Islet of Langerhans (tissue), 1 donor: ENCODE results near the gene TBX10.
"Not testable (repeated sequence)": the region's sequence is repeated elsewhere in the genome, so short reads cannot be mapped to it uniquely, and the experiment has no call there.

ENCODE experiments used
- FAIRE-seq: peaks from one replicate; lab custom pipeline; 2011; peaks lifted over from hg19 to GRCh38; lab: Jason Lieb, UNC

The TBX10 gene

DNA sequence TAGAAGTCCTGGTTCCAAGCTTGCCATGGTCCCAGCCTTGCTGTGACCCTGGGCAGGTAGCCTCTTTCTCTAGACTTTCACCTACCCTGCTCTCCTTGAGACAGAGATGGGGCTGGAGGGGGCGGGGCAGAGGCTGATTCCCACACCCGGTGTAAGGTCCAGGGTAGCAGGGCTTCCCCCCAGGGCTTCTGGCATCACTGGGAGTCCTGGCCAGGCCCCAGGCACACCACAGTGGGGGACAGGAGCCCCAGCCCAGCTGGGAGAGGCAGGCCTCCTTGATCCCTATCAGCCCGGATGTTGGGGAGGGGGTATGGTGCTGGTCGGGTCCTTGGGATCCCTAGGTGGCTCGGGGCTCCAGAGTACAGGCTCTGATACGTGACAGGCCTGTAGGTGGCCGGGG is 8.2 kb downstream of the TBX10 start:
- FAIRE-seq, result no peak

DNA sequence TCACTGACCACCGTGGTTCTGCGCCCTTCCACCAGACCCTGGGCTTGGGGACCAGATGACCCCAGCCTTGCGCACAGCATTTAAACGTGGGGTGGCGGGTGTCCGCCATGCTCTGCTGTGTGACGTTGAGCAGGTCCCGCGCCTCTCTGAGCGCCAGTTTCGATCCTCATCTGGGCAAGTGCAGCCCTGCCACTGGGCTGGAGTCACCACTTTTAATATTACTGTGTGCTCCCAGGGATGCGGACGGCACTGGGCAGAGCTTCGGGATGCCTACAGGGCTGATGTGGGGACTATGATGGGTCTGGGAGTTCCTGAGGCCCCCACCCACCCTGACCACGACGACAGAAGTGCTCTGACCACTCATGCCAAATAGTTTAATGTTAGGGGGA is 8.6 kb downstream of the TBX10 start:
- FAIRE-seq, result no peak

DNA sequence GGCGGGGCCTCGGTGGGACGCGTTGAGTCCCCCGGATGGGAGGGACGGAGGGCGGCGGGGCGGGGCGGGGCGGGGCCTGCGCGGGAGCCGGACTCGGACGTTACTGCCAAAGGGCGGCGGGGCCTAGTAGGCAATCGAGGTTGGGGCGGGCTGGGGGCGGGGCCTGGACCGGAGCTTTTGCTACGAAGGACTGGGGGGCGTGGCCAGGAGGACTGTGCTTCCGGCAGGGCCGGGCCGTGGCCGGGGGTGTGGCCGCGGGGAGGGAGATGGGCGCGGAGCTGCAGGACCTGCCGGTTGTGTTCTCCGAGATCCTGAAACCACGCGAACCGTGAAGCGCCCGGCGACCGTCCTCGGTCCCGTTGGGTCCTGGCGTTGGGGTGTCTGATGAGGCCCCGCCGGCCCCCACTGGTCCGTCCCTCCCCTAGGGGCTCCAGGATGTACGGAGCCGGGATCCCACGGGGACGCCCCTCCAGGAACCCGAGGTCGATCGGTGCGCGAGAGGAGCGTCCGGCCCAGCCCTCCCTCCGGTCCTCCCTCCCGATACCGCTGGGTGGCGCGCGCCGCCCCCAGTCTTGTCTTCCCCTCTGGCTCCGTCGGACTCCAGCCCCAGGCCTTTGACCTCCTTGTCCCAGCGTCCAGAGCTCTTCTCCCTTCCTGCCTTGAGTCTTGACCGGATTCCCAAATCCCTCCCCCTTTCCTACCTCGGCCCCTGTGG is 9.2 kb downstream of the TBX10 start:
- FAIRE-seq, result no peak

DNA sequence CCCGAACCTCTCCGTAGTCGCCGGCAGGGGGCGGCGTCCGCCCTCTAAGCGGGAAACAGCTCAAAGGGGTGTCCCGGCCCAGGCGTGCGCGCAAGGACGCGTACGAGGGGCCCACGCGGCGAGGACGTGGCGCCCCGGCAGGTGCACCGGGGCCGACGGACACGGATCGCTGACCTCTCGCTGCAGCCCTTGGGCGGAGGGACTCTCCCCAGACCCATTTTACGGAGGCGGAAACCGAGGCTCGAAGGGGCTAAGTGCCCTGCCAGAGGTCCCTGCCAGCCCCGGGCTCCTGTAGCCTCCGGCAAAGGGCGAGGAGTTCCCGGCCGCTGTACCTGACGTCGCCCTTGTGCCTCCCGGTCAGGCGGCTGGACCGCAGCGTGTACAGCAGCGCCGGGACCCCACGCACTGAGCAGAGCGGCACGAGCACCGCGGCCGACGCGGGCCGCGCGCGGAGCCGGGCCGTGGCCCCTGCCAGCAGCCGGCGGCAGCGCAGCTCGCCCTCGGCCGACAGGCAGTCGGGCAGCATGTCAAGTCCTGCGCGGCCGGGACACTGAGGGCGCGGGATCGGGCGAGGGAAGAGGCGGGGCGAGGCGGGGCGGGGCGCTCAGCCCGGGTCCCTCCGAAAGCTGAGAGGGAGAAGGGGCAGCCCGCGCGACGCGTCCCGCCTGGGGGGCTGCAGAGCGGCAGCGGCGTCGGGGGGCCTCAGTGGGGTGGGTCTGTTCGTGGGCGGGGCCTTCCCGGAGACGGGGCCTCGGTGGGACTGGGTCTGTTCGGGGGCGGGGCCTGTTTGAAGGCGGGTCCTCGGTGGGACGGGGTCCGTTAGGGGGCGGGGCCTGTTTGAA is 10.0 kb downstream of the TBX10 start, which contains the start of gene NUDT8:
NUDT8 (minus strand) TSS at position 552 of the 842 bp plus-strand sequence; CDS start at position 526, 26 bp downstream.
- no peak for FAIRE-seq

DNA sequence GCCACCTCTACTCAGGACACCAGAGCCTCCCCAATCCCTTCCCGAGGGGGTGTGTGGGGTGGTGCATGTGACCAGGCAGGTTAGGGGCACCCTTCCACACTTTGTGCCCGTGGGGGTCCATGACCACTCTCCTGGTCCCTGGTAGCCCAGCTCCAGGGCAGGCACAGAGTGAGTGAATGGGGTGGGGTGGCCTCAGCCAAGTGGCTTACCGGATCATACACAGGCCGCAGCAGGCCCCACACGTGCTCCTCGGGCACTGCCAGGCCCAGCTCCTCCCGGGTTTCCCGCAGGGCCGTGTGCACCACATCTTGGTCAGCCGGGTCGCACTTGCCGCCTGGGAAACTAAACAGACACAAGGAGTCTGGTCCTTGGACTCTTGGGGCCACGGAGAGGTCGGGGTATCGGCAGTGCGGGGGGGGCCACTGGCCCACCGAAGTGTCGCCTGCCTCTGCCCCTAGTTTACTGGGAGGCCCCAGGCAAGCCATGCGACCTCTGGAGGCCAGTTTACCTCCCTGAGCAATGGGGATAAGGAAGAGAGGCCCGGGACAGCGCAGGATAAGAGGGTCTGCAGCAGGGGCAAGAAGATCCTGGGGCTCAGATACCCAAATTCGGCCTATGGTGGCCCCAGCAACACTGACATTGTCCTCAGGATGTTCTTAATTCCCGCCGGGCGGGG is 10.7 kb downstream of the TBX10 start:
- FAIRE-seq, result no peak

DNA sequence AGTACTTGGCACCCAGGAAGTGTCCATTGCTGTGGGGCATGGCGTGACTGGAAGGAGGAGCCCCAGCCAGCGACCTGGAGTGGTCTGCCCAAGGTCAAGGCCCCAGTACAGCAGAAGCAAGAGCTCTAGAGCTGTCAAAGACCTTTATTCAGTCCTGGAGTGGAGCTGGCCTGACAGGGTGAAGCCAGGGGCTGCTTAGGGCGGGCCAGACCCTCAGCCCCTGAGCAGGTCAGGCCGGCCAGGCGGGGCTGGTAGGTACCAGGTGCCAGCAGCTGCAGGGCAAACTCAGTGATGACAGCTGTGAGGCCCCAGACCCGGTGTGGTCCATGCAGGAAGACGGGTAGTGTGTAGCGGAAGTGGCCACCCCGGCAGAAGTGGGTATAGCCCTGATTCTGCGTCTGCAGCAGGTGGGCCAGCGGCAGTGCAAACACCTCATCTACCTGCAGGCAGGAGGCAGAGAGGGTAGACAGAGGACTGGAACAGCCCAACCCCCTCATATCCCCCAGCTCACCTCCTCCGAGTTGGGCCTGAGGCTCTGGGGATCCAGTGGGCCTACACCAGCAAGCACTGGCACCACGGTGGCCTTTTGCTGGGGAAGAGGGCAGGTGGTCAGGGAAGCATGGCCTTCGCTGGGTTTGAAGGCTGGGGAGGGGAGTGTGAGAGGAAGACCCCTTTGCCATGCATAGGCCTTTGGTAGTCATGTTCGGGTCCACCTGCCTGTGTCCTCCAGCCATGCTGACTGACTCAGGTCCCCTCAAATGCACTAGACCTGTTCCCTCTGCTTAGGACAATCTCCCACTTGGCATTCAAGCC is 11.5 kb downstream of the TBX10 start:
- FAIRE-seq, result no peak

DNA sequence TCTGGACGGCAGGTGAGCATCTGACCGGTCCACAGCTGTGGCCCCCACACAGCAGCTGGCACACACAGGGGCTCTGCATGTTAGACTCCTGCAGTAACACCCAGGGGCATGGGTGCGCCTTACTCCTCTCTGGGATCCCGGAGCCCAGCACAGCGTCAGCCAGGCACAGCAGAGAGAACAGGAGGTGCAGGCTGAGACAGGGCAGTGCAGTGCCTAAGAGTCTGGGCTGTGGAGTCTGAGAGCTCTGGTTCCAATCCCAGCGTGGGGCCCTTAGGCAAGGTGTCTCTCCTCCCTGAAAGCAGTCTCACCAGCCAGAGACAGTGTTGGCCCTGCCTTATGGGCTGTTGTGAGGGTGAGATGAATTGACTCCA is 12.1 kb downstream of the TBX10 start:
- FAIRE-seq, result no peak

DNA sequence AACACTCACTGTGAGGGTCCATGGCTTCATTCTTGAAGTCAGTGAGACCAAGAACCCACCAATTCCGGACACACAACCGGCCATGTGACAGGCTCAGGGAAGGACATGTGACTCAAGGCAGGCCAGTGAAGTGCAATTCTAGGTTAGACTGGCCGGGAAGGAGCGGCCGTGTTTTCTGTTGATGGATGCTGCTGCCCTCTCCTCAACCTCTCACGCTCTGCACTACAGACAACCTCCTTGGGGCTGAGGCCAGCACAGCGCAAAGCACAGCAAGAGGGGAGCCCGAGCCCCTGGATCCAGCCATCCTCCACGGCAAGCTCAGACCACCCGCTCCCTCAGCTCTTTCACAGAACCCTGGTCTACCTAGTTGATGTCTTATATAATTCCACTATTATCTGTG is 12.6 kb downstream of the TBX10 start:
- no peak for FAIRE-seq

DNA sequence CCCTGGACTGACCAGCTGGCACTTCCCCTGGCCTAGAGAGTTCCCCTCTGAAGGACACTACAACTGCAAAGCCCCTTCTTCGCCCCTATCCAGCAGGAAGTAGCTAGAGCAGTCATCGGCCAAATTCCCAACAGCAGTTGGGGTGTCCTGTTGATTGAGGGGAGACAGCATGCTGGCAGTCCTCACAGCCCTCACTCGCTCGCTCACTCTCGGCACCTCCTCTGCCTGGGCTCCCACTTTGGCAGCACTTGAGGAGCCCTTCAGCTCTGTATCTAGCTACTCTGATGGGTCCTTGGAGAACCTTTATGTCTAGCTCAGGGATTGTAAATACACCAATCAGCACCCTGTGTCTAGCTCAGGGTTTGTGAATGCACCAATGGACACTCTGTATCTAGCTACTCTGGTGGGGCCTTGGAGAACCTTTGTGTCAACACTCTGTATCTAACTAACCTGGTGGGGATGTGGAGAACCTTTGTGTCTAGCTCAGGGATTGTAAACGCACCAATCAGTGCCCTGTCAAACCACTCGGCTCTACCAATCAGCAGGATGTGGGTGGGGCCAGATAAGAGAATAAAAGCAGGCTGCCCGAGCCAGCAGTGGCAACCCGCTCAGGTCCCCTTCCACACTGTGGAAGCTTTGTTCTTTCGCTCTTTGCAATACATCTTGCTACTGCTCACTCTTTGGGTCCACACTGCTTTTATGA is 13.3 kb downstream of the TBX10 start:
- FAIRE-seq, result not testable (repeated sequence)

DNA sequence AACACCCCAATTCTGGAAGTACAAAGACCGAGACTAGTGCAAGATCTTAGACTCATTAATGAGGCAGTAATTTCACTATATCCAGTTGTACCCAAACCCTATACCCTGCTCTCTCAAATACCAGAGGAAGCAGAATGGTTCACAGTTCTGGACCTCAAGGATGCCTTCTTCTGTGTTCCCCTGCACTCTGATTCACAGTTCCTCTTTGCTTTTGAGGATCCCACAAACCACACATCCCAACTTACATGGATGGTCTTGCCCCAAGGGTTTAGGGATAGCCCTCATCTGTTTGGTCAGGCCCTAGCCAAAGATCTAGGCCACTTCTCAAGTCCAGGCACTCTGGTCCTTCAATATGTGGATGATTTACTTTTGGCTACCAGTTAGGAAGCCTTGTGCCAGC is 15.8 kb downstream of the TBX10 start:
- not testable (repeated sequence) for FAIRE-seq

DNA sequence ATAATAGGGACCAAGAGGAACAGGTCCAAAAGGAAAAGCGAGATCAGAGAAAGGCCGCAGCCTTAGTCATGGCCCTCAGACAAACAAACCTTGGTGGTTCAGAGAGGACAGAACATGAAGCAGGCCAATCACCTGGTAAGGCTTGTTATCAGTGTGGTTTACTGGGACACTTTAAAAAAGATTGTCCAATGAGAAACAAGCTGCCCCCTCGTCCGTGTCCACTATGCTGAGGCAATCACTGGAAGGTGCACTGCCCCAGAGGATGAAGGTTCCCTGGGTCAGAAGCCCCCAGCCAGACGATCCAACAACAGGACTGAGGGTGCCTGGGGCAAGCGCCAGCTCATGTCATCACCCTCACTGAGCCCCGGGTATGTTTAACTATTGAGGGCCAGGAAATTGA is 16.7 kb downstream of the TBX10 start:
- FAIRE-seq, result not testable (repeated sequence)

DNA sequence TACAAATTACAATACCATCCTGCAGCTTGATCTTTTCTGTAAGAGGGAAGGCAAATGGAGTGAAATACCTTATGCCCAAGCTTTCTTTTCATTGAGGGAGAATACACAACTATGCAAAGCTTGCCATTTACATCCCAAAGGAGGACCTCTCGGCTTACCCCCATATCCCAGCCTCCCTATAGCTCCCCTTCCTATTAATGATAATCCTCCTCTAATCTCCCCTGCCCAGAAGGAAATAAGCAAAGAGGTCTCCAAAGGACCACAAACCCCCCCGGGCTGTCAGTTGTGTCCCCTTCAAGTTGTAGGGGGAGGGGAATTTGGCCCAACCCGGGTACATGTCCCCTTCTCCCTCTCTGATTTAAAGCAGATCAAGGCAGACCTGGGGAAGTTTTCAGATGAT is 17.6 kb downstream of the TBX10 start:
- not testable (repeated sequence) for FAIRE-seq

DNA sequence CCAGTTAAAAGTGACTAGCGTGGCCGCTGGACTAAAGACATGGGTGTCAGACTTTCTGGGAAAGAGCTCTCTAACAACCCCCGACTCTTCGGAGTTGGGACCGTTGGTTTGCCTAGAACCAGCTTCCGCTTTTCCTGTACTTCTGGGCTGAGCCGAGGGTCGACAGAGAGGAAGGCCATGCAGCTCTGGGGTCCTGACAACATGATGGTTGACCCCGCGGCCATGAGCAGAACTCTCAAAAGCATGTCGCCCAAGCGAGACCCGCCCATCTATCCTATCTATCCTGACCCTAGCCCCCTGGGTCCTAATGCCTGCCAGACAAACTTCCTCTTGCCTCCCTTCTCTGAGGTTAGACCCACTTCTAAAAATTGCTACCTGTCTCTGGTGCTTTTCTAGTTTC is 18.9 kb downstream of the TBX10 start:
- not testable (repeated sequence) for FAIRE-seq

DNA sequence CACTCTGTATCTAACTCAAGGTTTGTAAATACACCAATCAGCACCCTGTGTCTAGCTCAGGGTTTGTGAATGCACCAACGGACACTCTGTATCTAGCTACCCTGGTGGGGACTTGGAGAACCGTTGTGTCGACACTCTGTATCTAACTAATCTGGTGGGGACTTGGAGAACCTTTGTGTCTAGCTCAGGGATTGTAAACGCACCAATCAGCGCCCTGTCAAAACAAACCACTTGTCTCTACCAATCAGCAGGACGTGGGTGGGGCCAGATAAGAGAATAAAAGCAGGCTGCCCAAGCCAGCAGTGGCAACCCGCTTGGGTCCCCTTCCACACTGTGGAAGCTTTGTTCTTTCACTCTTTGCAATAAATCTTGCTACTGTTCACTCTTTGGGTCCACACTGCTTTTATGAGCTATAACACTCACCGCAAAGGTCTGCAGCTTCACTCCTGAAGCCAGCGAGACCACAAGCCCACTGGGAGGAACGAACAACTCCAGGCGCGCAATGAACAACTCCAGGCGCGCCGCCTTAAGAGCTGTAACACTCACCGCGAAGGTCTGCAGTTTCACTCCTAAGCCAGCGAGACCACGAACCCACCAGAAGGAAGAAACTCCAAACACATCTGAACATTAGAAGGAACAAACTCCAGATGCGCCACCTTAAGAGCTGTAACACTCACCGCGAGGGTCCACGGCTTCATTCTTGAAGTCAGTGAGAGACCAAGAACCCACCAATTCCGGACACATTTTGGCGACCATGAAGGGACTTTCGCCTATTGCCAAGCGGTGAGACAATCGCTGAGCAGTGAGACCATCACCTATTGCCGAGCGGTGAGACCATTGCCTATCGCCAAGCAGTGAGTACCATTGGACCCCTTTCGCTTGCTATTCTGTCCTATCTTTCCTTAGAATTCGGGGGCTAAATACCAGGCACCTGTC is 19.6 kb downstream of the TBX10 start:
- FAIRE-seq, result not testable (repeated sequence)

DNA sequence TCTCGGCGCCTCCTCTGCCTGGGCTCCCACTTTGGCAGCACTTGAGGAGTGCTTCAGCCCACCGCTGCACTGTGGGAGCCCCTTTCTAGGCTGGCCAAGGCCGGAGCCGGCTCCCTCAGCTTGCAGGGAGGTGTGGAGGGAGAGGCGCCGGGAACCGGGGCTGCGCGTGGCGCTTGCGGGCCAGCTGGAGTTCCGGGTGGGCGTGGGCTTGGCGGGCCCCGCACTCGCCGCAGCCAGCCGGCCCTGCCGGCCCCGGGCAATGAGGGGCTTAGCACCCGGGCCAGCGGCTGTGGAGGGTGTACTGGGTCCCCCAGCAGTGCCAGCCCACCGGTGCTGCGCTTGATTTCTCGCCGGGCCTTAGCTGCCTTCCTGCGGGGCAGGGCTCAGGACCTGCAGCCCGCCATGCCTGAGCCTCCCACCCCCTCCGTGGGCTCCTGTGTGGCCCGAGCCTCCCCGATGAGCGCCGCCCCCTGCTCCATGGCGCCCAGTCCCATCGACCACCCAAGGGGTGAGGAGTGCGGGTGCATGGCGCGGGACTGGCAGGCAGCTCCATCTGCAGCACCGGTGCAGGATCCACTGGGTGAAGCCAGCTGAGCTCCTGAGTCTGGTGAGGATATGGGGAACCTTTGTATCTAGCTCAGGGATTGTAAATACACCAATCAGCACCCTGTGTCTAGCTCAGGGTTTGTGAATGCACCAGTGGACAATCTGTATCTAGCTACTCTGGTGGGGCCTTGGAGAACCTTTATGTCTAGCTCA is 20.5 kb downstream of the TBX10 start:
- not testable (repeated sequence) for FAIRE-seq

DNA sequence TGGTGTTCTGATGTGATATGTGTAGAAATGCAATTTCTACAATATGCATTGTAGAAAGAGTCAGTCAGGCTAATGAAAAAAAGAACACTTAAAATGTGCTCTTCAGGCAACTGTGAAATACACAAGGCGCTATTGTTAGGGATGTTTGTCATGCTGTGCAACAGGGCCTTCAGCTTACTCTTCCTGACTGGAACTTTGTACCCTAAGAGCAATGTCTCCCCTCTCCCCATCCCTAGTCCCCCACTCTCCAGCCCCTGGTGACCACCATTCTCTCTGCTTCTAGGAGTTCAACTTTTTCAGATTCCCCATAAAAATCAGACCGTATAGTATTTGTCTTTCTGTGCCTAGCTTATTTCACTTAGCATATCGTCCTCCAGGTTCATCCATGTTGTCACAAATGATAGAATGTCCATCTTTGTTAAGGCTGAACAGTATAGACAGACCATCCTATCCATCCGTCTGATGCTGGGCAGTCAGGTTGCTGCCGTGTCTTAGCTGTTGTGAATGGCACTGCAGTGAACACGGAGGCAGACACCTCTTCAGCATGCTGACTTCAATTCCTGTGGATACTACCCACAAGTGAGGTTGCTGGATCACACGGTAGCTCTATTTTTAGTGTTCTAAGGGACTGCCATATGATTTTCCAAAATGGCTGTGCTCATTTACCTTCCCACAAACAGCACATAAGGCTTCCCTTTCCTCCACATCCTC is 22.2 kb downstream of the TBX10 start:
- no peak for FAIRE-seq

DNA sequence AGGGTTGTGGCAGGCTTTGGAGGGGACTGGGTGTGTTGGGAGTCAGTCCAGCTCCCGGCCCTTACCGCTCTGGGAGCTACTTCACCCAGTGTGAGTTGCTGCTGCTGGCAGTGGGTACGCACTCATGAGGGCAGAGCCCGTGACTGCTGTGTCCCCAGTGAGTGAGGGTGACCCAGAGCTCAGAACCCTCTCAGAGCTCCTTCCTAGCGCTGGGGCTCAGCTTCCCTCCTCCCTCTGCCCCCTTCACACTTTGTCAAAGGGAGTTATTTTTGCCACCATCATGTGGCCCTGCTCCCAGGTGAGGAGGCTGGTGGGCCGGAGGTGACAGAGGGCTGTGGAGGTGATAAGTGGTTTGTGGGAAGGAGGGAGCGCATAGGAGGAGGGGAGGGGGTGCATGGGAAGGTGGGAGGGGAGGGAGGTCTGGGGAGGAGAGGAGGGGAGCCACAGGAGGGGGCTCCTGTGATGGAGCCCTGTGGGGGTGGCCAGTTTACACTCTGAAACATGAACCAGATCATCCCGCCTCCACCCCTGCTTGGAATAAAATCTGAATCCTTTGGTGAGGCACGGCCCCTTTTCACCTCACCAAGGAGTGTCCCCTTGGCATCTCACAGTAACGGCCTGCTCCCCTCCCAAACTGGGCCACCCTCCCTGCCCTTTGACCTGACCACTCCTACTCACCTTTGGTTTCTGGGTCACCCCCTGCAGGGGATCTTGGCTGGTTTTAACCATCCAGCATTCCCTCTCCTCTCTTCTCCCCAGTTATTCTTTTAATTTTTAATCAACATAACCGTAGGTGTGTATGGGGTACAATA is 22.9 kb downstream of the TBX10 start:
- FAIRE-seq, result no peak
